Heart right ventricle (tissue), 16 donors: ENCODE measurements around the gene PRKACA. TPM values are rescaled to one million over a fixed set of nuclear protein-coding genes. Genes with fewer than 3 reads are reported as not detected.

Experiments used
- ATAC-seq, 8 donors: fragments of 200-7000 bp; cut with Tn5 transposase; one replicate each; pipeline ENCODE4 v1.9.1; 2020; ENCODE audit warnings: mild to moderate bottlenecking in 8 of 8, moderate library complexity in 8 of 8, moderate number of reproducible peaks in 1 of 8
- DNase-seq, 2 donors: peaks; one replicate each; pipeline ENCODE4 v3.0.0-alpha.2; 2020
- H3K27ac ChIP-seq, 10 donors: fragments of 200-600 bp; sonication (generic) in 2 of 10; one replicate each; pipeline versions ENCODE4 v1.5.0 to v1.8.0; 2020 to 2022; ENCODE audit warnings: mild to moderate bottlenecking in 3 of 10
- H3K27me3 ChIP-seq, 7 donors: fragments of 200-600 bp; one replicate each; pipeline ENCODE4 v1.8.0; 2021 to 2022; ENCODE audit warnings: mild to moderate bottlenecking in 2 of 7
- H3K36me3 ChIP-seq, 9 donors: fragments of 200-600 bp; sonication (generic) in 1 of 9; one replicate each; pipeline versions ENCODE4 v1.5.0 to v1.8.0; 2020 to 2022; ENCODE audit warnings: mild to moderate bottlenecking in 2 of 9
- H3K4me1 ChIP-seq, 9 donors: fragments of 200-600 bp; sonication (generic) in 1 of 9; one replicate each; pipeline versions ENCODE4 v1.5.0 to v1.8.0; 2020 to 2022; ENCODE audit warnings: mild to moderate bottlenecking in 4 of 9
- H3K4me3 ChIP-seq, 10 donors: fragments of 200-600 bp; sonication (generic) in 2 of 10; one replicate each; pipeline versions ENCODE4 v1.5.0 to v1.8.0; 2020 to 2022; ENCODE audit warnings: mild to moderate bottlenecking in 7 of 10, moderate library complexity in 2 of 10
- H3K9me3 ChIP-seq, 11 donors: fragments of 200-600 bp in 10 of 11; sonication (generic) in 2 of 11; one replicate each; pipeline versions ENCODE4 v1.5.0 to v1.8.0; 2013 to 2022; ENCODE audit warnings: mild to moderate bottlenecking in 2 of 11, control low read depth in 1 of 11, moderate library complexity in 1 of 11
- CTCF ChIP-seq, 9 donors: fragments of 200-600 bp; sonication (generic) in 2 of 9; IDR thresholded peaks; one replicate each; pipeline versions ENCODE4 v1.5.0 to v1.8.0; 2021 to 2022; ENCODE audit warnings: antibody characterized with exemption in 9 of 9, mild to moderate bottlenecking in 5 of 9, moderate library complexity in 1 of 9
- WGBS, 2 donors: extraction: QIAGEN DNeasy Blood & Tissue Kit; methylation state at CpG; one replicate each; pipeline ENCODE4 v1.1.7; 2013; ENCODE audit warnings: inconsistent platforms in 1 of 2; 5-methylcytosine and 5-hydroxymethylcytosine counted together
- intact Hi-C, 10 donors: fragments of 100-400 bp; cut with DNase I; formaldehyde crosslinking; loops; one replicate each; pipeline versions ENCODE4 v1.11.1 to v1.14.2; 2022
- polyA plus RNA-seq, 2 donors: library from polyadenylated mRNA; stranded (reverse); fragments of 200-250 nt; gene quantifications; one replicate each; pipeline ENCODE4 v1.2.3, GENCODE V29; 2013
- total RNA-seq, 10 donors: library from RNA; stranded (reverse); fragmentation: NEBNext Ultra II Directional in 3 of 10; extraction: Animal tissue kit (Norgen Biotek cat#: 25700) in 3 of 10; gene quantifications; one replicate each; pipeline versions ENCODE4 v1.2.1 to v1.2.4, GENCODE V29; 2021 to 2023
- donor health status: Arrhythmogenic right ventricular cardiomyopathy.
- donor health status: ischemic (EF 13 %, LVEDD 7.1; RV severe dilation, severe dysfunction).
- donor health status: healthy with polysubstance abuse.
- donor health status: DM: no; HTN: yes; CAD: no.
- donor health status: DM: no; HTN: no; CAD: no.
- donor health status: ischemic (EF 25% LVEDD 6.9; RV normal size, moderate dysfunction).
- donor health status: ischemic (EF 25% LVEDD 5.7; RV mildly dilated, moderate dysfunction).
- donor health status: healthy.
- donor health status: DM: yes; HTN: yes; CAD: no.
- donor health status: Ischemic cardiomyopathy.
- donor health status: ischemic (EF 35%, LVEDD 5.7; RV mildly dilated, moderate dysfunction).
- donor health status: nonischemic (EF 11% LVEDD 7.7; RV severe dilation, severe dysfunction).
- donor health status: DM: yes; HTN: yes; CAD: no.
- donor health status: PGD.
- donor health status: ischemic (EF 29% LVEDD 5.4; RV normal size, mild dysfunction).
- donor health status: nonischemic (EF 23%, LVEDD 6.1; RV moderate dilation, normal function).

PRKACA gene
- total and polyA plus RNA-seq, 12 donors = 196 to 691 (median 508) TPM

DNA sequence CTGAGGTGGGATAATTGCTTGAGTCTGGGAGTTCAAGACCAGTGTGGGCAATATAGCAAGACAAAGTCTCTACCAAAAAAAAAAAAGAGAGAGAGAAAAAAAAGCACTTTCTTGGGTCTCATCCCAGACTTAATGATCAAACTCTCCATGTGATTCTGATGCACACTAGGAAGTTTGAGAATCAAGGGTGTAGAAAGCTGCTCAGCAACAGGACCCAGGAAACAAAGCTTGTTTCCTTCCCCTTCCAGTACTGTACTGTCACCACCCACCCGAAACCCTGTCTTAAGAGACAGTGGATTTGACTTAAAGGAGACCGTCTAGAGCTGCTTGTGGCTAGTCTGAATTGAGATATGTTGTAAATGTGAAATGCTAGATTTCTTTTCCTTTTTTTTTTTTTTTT is 39.2 kb downstream of the PRKACA start:
- Histone ChIP-seq H3K4me1 (peaks cover 11 to 65% (median 38%) of the 10 kb centered on the region in 9 donors), H3K27me3 (no peaks in the 10 kb centered on the region), H3K9me3 (no peaks in the 10 kb centered on the region), H3K36me3 (peaks cover 0 to 2% (median 0%) of the 10 kb centered on the region in 9 donors), H3K4me3 (no peak overlapping the region), H3K27ac (peak overlapping the region in 1 of 10 donors; percentile 64)
- DNase-seq (no peak), ATAC-seq (no peak)
- 76 to 83% methylated on average over 2 of the region's 2 CpGs for WGBS, 2 donors
- intact Hi-C loops = loop anchor here in 3 of 10 donors (5.0 to 10.0 kb wide), 4 partner anchors 39 to 484 kb away; partner anchors contain the start of genes C19orf53 (in 1 of the 3), MRI1 (in 1 of the 3) and PRKACA (in 1 of the 3)
- no peak for TF ChIP-seq CTCF (IDR thresholded peaks at IDR 0.05)

DNA sequence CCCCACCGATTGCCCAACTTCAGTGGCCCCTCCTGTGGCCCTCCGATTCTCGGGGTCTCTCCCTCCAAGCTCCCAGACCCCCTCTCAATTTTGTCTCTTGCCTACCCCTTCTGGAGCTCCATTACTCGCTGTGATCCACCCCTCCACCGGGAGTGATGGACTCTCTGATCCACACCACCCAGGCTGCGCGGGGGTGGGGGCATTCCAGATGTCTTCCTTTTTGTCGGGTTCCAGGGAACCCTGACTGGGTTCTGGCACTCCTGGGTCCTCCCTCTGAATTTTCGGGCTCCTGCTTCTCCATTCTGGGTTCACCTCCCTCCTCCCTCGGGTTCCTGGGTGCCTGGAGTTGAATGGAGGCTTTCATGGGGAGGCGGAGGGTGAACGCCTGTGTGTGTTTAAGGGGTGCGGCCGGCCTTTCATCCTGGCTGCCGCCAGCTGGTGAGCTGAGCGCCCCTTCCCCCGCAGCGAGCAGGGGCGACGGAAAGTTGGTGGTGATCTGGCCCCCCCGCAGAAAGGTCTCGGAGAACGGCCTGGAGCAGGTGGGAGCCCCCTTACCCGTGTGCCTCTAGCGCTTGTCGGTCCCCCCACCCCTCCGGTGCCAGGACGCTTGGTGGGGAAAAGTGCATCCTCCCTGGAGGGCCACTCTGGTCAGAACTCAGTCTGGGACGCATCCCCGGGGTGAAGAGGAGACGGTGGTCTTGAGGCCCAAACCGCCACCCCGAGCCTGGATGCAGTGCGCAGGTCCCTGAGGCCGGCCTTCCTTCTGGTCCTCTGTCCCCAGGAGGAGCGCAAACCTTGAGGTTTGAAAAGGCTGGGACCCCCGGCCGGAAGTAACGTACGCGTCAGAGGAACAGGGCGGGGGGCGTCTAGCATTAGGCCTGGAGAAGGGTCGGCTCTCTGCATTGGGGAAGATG is 43.4 kb downstream of the PRKACA start:
- intact Hi-C loops = loop anchor here in 9 of 10 donors (1.0 to 10.0 kb wide), 13 partner anchors 63 to 479 kb away; partner anchors contain the start of genes ASF1B (in 4 of the 9), C19orf53 (in 1 of the 9), DCAF15 (in 1 of the 9) and MRI1 (in 1 of the 9)
- H3K4me3 ChIP-seq = peak overlapping the region; percentile 71 to 97 (median 82)
- peaks cover 0 to 10% (median 0%) of the 10 kb centered on the region in 7 donors for H3K27me3 ChIP-seq
- DNase-seq (no peak), ATAC-seq (peak in 6 of 8 donors; percentile 0 to 15 (median 6))
- 3% methylated on average over 37 to 44 of the region's 44 CpGs for WGBS, 2 donors
- peaks cover 11 to 55% (median 37%) of the 10 kb centered on the region in 9 donors for H3K4me1 ChIP-seq
- peak overlapping the region; percentile 87 to 97 (median 90) for H3K27ac ChIP-seq
- no peak for TF ChIP-seq CTCF (IDR thresholded peaks at IDR 0.05)
- H3K9me3 ChIP-seq = no peaks in the 10 kb centered on the region
- H3K36me3 ChIP-seq = no peaks in the 10 kb centered on the region

DNA sequence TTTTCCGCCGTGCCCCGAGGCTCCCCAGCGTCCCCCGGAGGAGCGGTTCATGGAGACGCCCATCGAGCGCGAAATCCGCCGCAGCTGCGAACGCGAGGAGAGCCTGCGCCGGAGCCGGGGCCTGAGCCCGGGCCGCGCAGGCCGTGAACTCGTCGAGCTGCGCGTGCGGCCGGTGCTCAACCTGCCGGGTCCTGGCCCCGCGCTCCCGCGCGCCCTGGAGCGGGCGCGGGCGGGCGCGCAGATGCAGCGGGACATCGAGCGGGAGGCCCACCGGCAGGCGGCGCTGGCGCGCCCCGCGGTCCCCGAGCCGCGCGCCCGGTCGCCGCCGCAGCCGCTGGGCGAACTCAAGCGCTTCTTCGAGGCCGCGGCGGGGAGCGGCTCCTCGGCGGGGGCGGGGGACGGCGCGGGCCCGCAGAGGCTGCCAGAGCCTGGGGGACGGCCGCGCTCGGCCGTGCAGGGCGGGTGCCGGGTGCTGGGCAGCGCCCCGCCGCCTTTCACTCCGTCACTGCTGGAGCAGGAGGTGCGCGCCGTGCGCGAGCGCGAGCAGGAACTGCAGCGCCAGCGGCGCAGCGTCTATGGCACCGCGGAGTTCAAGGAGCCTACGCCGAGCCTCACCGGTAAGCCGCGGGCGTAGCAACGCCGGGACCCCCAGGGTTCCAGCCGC is 44.2 kb downstream of the PRKACA start:
- intact Hi-C loops = loop anchor here in 6 of 10 donors (1.0 to 10.0 kb wide), 12 partner anchors 63 to 479 kb away; partner anchors contain the start of genes ASF1B (in 3 of the 6), C19orf53 (in 1 of the 6), DCAF15 (in 1 of the 6) and MRI1 (in 1 of the 6)
- H3K27ac ChIP-seq = peak overlapping the region; percentile 87 to 97 (median 90)
- H3K4me1 ChIP-seq = peaks cover 11 to 49% (median 37%) of the 10 kb centered on the region in 9 donors
- no peaks in the 10 kb centered on the region for H3K9me3 ChIP-seq
- no peaks in the 10 kb centered on the region for H3K36me3 ChIP-seq
- peak overlapping the region; percentile 71 to 97 (median 82) for H3K4me3 ChIP-seq
- 1% methylated on average over 64 to 106 of the region's 106 CpGs for whole genome bisulfite sequencing, 2 donors
- peak in 7 of 9 donors; percentile 25 to 86 (median 67) for TF ChIP-seq CTCF (IDR thresholded peaks at IDR 0.05)
- peaks cover 0 to 10% (median 0%) of the 10 kb centered on the region in 7 donors for H3K27me3 ChIP-seq
- ATAC-seq (peak; percentile 40 to 61 (median 52)), DNase-seq (peak; percentile 66 to 82)
